Ascending aorta (tissue), 2 donors: Measurements from ENCODE around the gene C1orf174. TPM values are rescaled to one million over a fixed set of nuclear protein-coding genes. Genes with fewer than 3 reads are reported as not detected.

Experiments used
- DNase-seq, 2 donors: peaks; one replicate each; pipeline ENCODE4 v3.0.0-alpha.2; 2019; ENCODE audit warnings: low spot score in 2 of 2
- H3K27ac ChIP-seq, 2 donors: fragments of 200-600 bp; sonication (generic); one replicate each; pipeline ENCODE4 v1.5.1; 2016 to 2017; ENCODE audit warnings: mild to moderate bottlenecking in 1 of 2
- H3K27me3 ChIP-seq: fragments of 200-600 bp; sonication (generic); one replicate; pipeline ENCODE4 v1.5.1; 2017
- H3K36me3 ChIP-seq, 2 donors: fragments of 200-600 bp; sonication (generic); one replicate each; pipeline ENCODE4 v1.5.1; 2016
- H3K4me1 ChIP-seq, 2 donors: fragments of 200-600 bp; sonication (generic); one replicate each; pipeline ENCODE4 v1.5.1; 2016 to 2017; ENCODE audit warnings: mild to moderate bottlenecking in 1 of 2
- H3K4me3 ChIP-seq, 2 donors: fragments of 200-600 bp; sonication (generic); one replicate each; pipeline ENCODE4 v1.5.1; 2016 to 2017; ENCODE audit warnings: mild to moderate bottlenecking in 1 of 2
- H3K9me3 ChIP-seq, 2 donors: fragments of 200-600 bp; sonication (generic); one replicate each; pipeline ENCODE4 v1.5.1; 2016
- CTCF ChIP-seq, 3 experiments: fragments of 200-600 bp in 2 of 3; fragments of 450-650 bp in 1 of 3; sonication (generic) in 2 of 3; IDR thresholded peaks; one replicate each; pipeline ENCODE4 v1.5.1; 2016 to 2019; ENCODE audit warnings: antibody characterized with exemption in 3 of 3, mild to moderate bottlenecking in 1 of 3, moderate library complexity in 1 of 3
- intact Hi-C: fragments of 100-400 bp; cut with DNase I; formaldehyde crosslinking; loops from one replicate; pipeline ENCODE4 v1.15.1; 2023
- total RNA-seq: library from RNA; depleted of rRNA; stranded (reverse); fragments of >200 nt; gene quantifications from one replicate; pipeline ENCODE4 v1.1.0, GENCODE V29; 2016

Gene C1orf174
- total RNA-seq, 1 donor from 2014 or later = 14.9 TPM

- Histone ChIP-seq H3K4me3 (no peak overlapping the region), H3K27me3 (no peaks in the 10 kb centered on the region), H3K36me3 (peaks cover 40 to 71% of the 10 kb centered on the region in 2 donors), H3K4me1 (no peaks in the 10 kb centered on the region), H3K9me3 (no peaks in the 10 kb centered on the region), H3K27ac (no peak overlapping the region)
- DNase-seq = no peak
- intact Hi-C loops = no loop called here
- TF ChIP-seq CTCF (IDR thresholded peaks at IDR 0.05) = no peak
Observed at GRCh38 chr1:3888301-3888700, 11.8 kb downstream of the C1orf174 start.

GRCh38 chr1:3886691-3887090 lies 13.4 kb downstream of the C1orf174 start:
- TF ChIP-seq CTCF (IDR thresholded peaks at IDR 0.05) = no peak
- Histone ChIP-seq H3K4me1 (no peaks in the 10 kb centered on the region), H3K4me3 (no peak overlapping the region), H3K27ac (no peak overlapping the region), H3K27me3 (no peaks in the 10 kb centered on the region), H3K9me3 (no peaks in the 10 kb centered on the region), H3K36me3 (peaks cover 43 to 77% of the 10 kb centered on the region in 2 donors)
- no peak for DNase-seq
- intact Hi-C loops = no loop called here

- no peak overlapping the region for H3K4me3 ChIP-seq
- H3K36me3 ChIP-seq = peaks cover 44 to 77% of the 10 kb centered on the region in 2 donors
- no peak for TF ChIP-seq CTCF (IDR thresholded peaks at IDR 0.05)
- H3K4me1 ChIP-seq = no peaks in the 10 kb centered on the region
- no peak for DNase-seq
- intact Hi-C loops = no loop called here
- H3K9me3 ChIP-seq = no peaks in the 10 kb centered on the region
- H3K27ac ChIP-seq = no peak overlapping the region
- H3K27me3 ChIP-seq = no peaks in the 10 kb centered on the region
Observed at GRCh38 chr1:3886106-3886670, 13.9 kb downstream of the C1orf174 start.

- H3K36me3 ChIP-seq = peaks cover 44 to 79% of the 10 kb centered on the region in 2 donors
- intact Hi-C loops = no loop called here
Observed at GRCh38 chr1:3885611-3886010, 14.5 kb downstream of the C1orf174 start.

GRCh38 chr1:3884966-3885365 lies 15.1 kb downstream of the C1orf174 start:
- intact Hi-C loops = no loop called here
- H3K4me1 ChIP-seq = no peaks in the 10 kb centered on the region
- H3K4me3 ChIP-seq = no peak overlapping the region
- no peak overlapping the region for H3K27ac ChIP-seq
- no peak for TF ChIP-seq CTCF (IDR thresholded peaks at IDR 0.05)
- no peak for DNase-seq
- no peaks in the 10 kb centered on the region for H3K27me3 ChIP-seq
- H3K36me3 ChIP-seq = peaks cover 37 to 79% of the 10 kb centered on the region in 2 donors
- H3K9me3 ChIP-seq = no peaks in the 10 kb centered on the region

More at GRCh38 chr1:3885611-3886010, 14.5 kb downstream of the C1orf174 start:
- DNase-seq = no peak
- Histone ChIP-seq H3K27me3 (no peaks in the 10 kb centered on the region), H3K4me1 (no peaks in the 10 kb centered on the region), H3K4me3 (no peak overlapping the region), H3K9me3 (no peaks in the 10 kb centered on the region), H3K27ac (no peak overlapping the region)
- TF ChIP-seq CTCF (IDR thresholded peaks at IDR 0.05) = no peak
